Neural progenitor cell (in vitro differentiated cells): Measurements from ENCODE around the gene USP27X.

Experiments used
- CTCF ChIP-seq: fragments of 200-600 bp; sonication (generic); IDR thresholded peaks from 2 replicates; pipeline ENCODE4 v1.5.1; 2017; ENCODE audit warnings: antibody characterized with exemption, mild to moderate bottlenecking
- EZH2 ChIP-seq: fragments of 200-600 bp; sonication (generic); IDR thresholded peaks from 2 replicates; pipeline ENCODE4 v1.6.1; 2017; ENCODE audit warnings: antibody characterized with exemption, mild to moderate bottlenecking, moderate library complexity
- EZH2phosphoT487 ChIP-seq: fragments of 200-600 bp; sonication (generic); IDR thresholded peaks from 2 replicates; pipeline ENCODE4 v1.6.1; 2017; ENCODE audit warnings: antibody characterized with exemption

- TF ChIP-seq CTCF (no peak), EZH2 (no peak), EZH2phosphoT487 (no peak)
Observed at GRCh38 chrX:49868739-49869138, 10.5 kb upstream of the USP27X start.
